Endometrial microvascular endothelial cells (primary cell): ENCODE data around the gene NME2. TPM values are rescaled to one million over a fixed set of nuclear protein-coding genes. Genes with fewer than 3 reads are reported as not detected.
"Not testable (repeated sequence)": the region's sequence is repeated elsewhere in the genome, so short reads cannot be mapped to it uniquely, and the experiment has no call there.

Experiments
- in situ Hi-C: cut with HindIII; loops from 2 replicates; pipeline ENCODE4 v1.10.0; 2017; ENCODE audit warnings: low sequenced_read_pairs, low pct_unique_long_range_greater_than_20kb; ENCODE audit errors: inconsistent ontology term
- total RNA-seq: library from RNA; depleted of rRNA; stranded (reverse); fragments of >200 nt; gene quantifications from one replicate; pipeline ENCODE4 v1.2.3, GENCODE V29; 2015; ENCODE audit errors: inconsistent ontology term

The NME2 gene
- total RNA-seq: 600 TPM

DNA sequence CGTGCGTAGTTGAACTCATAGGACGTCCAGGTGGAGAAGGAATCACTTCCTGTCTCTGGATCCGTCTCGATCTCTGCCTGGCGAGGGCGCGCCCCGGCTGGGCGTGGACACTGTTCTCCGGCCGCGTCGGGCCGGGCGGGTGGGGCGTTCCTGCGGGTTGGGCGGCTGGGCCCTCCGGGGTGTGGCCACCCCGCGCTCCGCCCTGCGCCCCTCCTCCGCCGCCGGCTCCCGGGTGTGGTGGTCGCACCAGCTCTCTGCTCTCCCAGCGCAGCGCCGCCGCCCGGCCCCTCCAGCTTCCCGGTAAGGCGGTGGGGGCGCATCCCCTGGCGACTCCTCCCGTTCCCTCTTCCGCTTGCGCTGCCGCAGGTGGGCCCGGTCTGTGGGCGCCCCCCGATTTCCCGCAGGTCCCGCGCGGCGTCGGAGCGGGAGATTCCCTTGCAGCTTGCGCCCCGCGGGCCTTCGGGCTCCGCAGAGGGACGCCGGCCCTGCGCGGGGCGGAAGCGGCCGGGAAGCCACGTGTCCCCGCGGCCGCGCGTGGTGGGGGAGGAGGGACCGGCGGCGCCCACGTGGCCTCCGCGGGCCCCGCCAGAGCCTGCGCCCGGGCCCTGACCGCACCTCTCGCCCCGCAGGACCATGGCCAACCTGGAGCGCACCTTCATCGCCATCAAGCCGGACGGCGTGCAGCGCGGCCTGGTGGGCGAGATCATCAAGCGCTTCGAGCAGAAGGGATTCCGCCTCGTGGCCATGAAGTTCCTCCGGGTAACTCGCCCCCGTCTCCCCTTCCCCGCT is at the start of gene NME2:
Gene NME2 (plus strand): TSS at position 214 of the 789 bp plus-strand sequence. CDS start 420 bp downstream, at position 634.
- in situ Hi-C loops: no loop called here

GRCh38 chr17:51118330-51119195 is 47.6 kb upstream of the NME2 start:
- in situ Hi-C loops: no loop called here

DNA sequence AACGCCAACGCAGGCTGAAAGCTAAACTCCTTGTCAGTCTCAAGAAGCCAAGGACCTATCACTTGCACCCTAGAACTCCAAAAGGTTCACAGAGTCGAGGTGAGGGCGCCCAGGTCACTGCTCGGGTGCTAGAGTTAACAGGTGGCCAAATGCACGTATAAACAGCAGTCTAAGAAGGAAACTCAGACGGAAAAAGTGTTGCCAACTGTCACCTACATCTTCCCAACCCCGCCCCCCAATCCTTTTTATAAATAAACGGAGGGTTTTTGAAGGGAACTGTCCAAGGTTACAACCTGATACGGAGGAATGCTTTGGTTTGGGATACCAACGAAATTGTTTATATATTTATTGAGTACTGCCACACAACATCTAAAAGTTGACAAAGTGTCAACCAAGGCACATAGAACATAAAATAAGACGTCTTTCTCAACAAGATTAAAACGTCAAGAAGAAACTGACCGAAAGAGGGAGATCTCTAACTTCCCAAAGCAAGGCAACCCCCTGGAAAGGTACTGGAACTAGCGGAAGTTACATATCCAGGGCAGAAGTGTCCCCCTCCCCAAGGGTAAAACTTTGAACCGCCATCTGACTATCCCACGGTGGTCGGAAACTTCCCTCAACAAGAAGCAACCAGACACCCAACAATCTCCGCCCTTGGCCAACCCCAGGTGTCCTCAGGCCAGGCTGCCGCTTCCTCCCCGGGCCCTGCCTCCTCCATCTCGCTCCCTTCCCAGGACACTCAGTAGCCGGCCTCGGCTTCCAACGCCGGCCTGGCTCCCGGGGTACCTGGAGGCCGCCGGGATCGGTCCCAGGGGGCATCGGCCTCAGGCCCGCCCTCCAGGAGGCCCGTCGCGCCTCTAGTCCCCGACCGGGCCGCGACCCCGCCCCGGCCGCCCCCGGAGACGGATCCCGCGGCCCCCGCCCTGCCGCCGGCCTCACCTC is 46.5 kb upstream of the NME2 start:
- in situ Hi-C loops: no loop called here

DNA sequence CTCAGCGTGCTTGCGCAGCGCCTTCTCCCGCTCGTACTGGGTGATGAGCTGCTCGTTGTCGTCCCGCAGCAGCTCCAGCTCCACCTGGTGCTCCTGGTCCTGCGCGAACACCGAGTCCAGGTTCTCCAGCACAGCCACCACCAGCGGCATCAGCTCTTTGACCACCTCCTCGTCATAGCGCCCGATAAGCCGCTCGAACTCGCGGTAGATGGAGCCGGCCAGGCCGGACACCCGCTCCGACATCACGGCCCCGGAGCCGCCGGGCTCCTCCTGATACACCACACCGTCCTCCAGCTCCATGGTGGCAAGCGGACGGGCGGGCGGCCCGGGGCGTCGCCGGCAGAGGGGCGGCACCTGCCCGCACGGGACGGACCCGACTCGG is 45.9 kb upstream of the NME2 start:
- in situ Hi-C loops: no loop called here

DNA sequence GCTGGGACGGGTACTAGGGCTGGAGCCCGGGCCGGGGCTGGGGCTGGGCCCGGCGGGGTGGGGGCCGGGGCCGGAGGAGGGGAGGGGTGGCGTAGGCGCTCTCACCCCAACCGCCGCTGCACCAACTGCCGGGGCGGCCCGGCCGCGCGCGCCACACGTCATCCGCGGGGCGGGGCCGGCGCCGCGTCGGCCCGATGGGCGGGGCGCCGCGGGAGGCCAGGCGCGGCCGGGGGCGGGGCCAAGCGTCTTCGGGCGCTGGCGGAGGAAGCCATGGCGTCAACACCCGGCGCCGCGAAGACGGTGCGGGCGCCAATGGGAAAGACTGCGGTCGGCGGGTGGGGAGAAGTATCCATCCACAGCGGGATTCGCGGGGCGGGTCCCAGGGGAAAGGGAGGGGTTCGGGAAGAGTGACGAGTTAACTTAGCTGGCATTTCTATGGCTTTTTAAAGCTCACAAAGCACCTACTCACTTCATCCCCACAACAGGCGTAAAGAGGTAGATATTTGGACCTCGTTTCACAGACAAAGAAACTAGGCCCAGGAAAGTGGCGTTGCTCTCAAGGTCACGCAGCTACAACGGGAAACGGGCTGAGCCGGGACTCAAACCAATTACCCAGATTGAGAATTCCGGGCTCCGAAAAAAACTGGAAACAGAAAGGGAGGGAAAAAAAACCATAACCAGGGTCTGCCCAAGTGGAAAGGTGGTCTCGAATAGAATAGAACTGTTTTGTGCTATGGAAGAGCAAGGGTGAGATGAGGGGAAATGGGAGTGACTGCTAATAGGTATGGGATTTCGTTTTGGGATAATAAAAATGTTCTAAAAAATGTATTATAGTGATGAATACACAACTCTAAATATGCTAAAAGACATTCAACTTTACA is 45.2 kb upstream of the NME2 start, which contains the start of gene SPAG9:
Gene SPAG9 (minus strand): TSS at position 130 of the 881 bp plus-strand sequence. CDS start 212 bp downstream, outside the sequence.
- in situ Hi-C loops: no loop called here

- in situ Hi-C loops: no loop called here
Measured at GRCh38 chr17:51121620-51122472, 44.4 kb upstream of the NME2 start.

GRCh38 chr17:51122473-51123115 is 43.6 kb upstream of the NME2 start:
- in situ Hi-C loops: not testable (repeated sequence)

- in situ Hi-C loops: no loop called here
Measured at GRCh38 chr17:51124640-51125503, 41.3 kb upstream of the NME2 start.

GRCh38 chr17:51128076-51128475 is 38.1 kb upstream of the NME2 start:
- in situ Hi-C loops: no loop called here

- in situ Hi-C loops: no loop called here
Measured at GRCh38 chr17:51132964-51133319, 33.3 kb upstream of the NME2 start.

DNA sequence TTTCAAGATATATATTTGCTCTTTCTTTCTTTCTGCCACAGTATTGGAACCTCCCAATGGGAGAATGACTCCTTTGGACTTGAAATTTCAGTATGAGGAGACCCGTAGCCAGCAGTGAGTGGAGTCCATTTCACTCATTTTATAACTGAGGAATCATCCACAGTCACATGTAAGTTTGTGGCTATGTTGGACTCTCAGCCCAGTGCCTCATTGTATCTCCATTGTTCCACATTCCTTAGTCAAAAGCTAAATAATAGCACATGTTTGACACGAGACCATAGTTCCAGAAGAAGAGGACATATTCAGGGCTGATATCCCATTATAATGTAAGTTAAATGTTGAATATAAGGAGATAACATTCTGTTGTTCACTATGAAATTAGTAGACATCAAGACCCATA is 32.8 kb upstream of the NME2 start:
- in situ Hi-C loops: no loop called here

- in situ Hi-C loops: no loop called here
Measured at GRCh38 chr17:51135956-51136355, 30.3 kb upstream of the NME2 start.

DNA sequence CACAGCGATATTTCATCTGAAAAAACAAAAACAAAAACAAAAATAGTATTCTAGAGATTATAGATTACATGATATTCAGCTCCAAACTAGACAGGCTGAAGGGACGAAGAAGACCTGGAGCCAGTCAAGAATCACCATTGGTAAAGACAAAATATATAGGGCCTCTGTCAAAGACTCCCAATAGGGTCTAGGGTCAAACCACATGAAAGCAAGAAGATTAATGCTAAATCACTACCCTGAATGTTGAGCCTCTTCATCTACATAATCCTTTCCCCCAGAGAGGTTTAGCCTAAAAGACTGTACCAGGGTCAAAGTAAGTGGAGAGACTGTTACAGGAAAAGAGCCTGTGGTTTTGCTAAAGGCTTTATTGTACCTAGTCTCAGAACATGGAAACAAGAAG is 23.6 kb upstream of the NME2 start:
- in situ Hi-C loops: no loop called here

GRCh38 chr17:51144266-51145022 is 21.8 kb upstream of the NME2 start:
- in situ Hi-C loops: no loop called here

- in situ Hi-C loops: no loop called here
Measured at GRCh38 chr17:51147650-51148049, 18.6 kb upstream of the NME2 start.
